Lung (tissue), 12 donors: Measurements from ENCODE around the gene ADORA1. TPM values are rescaled to one million over a fixed set of nuclear protein-coding genes. Genes with fewer than 3 reads are reported as not detected.
A peak's percentile ranks its signal among the peaks of the same experiment; 100 is the strongest.

Source experiments
- ATAC-seq: fragments of 200-7000 bp; cut with Tn5 transposase; one replicate; pipeline ENCODE4 v1.9.1; 2020; ENCODE audit warnings: moderate number of reproducible peaks; ENCODE audit not compliant: insufficient read depth, low FRiP score
- DNase-seq, 3 donors: peaks; one replicate each; pipeline ENCODE4 v3.0.0-alpha.2; 2013 to 2017
- H3K27ac ChIP-seq, 2 donors: one replicate each; pipeline ENCODE4 v1.5.1; 2013; ENCODE audit warnings: mild to moderate bottlenecking in 2 of 2, moderate library complexity in 2 of 2, control low read depth in 1 of 2, inconsistent platforms in 1 of 2, low read depth in 1 of 2, low read length in 1 of 2
- H3K27me3 ChIP-seq, 3 donors: one replicate each; pipeline ENCODE4 v1.5.1; 2013; ENCODE audit warnings: low read length in 2 of 3; ENCODE audit not compliant: control insufficient read depth in 3 of 3, insufficient read depth in 3 of 3
- H3K36me3 ChIP-seq, 4 donors: one replicate each; pipeline ENCODE4 v1.5.1; 2013; ENCODE audit warnings: low read length in 4 of 4, mild to moderate bottlenecking in 1 of 4, moderate library complexity in 1 of 4; ENCODE audit not compliant: control insufficient read depth in 4 of 4, insufficient read depth in 4 of 4
- H3K4me1 ChIP-seq, 5 donors: one replicate each; pipeline ENCODE4 v1.5.1; 2013; ENCODE audit warnings: low read length in 5 of 5, mild to moderate bottlenecking in 2 of 5, moderate library complexity in 1 of 5; ENCODE audit not compliant: control insufficient read depth in 5 of 5, insufficient read depth in 5 of 5
- H3K4me3 ChIP-seq: one replicate; pipeline ENCODE4 v1.5.1; 2013; ENCODE audit warnings: mild to moderate bottlenecking, control low read depth, moderate library complexity
- H3K9ac ChIP-seq, 2 donors: one replicate each; pipeline ENCODE4 v1.5.1; 2013; ENCODE audit warnings: low read length in 2 of 2, control low read depth in 1 of 2; ENCODE audit not compliant: insufficient read depth in 1 of 2
- H3K9me3 ChIP-seq, 4 donors: one replicate each; pipeline ENCODE4 v1.5.1; 2013; ENCODE audit warnings: low read length in 3 of 4, mild to moderate bottlenecking in 1 of 4, moderate library complexity in 1 of 4; ENCODE audit not compliant: control insufficient read depth in 4 of 4, insufficient read depth in 3 of 4
- WGBS, 2 donors: extraction: QIAGEN DNeasy Blood & Tissue Kit; methylation state at CpG; one replicate each; pipeline ENCODE4 v1.1.7; 2013; 5-methylcytosine and 5-hydroxymethylcytosine counted together
- polyA plus RNA-seq, 2 donors: library from polyadenylated mRNA; stranded (reverse); fragments of 200-250 nt; gene quantifications; one replicate each; pipeline ENCODE4 v1.2.1, GENCODE V29; 2013
- total RNA-seq, 2 donors: library from RNA; depleted of rRNA in 1 of 2; stranded (reverse); fragments of >200 nt in 1 of 2; gene quantifications; one replicate each; pipeline ENCODE4 v1.2.1, GENCODE V29; 2014 to 2021
- TF ChIP-seq, protein P1 (sequence below): IDR thresholded peaks from 2 replicates; pipeline ENCODE4 v1.5.1; 2012; ENCODE audit warnings: mild to moderate bottlenecking; ENCODE audit errors: control extremely low read depth, extremely low read depth
- donor health status: control.
- donor health status: control.
- donor health status: Bipolar disorder and iron deficiency.
- donor health status: healthy.
- donor health status: DM: yes; HTN: yes; CAD: no.

The ADORA1 gene
- total and polyA plus RNA-seq, 4 donors = 0.57 to 2.3 (median 0.79) TPM

DNA sequence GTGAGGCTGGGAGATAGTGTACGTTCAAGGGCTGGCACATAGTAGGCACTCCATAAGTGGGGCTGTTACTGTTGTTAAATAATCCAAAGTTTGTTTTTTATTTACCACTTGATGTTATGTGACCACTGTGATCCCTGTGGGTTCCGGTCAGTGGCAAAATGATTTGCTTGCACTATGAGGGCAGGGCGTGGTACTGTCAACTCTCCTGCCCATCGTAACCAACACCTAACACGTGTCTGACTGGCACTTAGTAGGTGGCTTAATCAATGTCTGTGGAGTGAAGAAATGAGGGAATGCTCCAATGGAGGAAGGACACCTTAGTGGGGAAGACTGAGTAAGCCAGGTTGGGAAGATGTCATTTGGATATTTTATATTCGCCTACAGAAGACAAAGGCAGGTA lies 14.6 kb downstream of the ADORA1 start:
- ATAC-seq (no peak), DNase-seq (no peak)
- TF ChIP-seq, protein P1, sequence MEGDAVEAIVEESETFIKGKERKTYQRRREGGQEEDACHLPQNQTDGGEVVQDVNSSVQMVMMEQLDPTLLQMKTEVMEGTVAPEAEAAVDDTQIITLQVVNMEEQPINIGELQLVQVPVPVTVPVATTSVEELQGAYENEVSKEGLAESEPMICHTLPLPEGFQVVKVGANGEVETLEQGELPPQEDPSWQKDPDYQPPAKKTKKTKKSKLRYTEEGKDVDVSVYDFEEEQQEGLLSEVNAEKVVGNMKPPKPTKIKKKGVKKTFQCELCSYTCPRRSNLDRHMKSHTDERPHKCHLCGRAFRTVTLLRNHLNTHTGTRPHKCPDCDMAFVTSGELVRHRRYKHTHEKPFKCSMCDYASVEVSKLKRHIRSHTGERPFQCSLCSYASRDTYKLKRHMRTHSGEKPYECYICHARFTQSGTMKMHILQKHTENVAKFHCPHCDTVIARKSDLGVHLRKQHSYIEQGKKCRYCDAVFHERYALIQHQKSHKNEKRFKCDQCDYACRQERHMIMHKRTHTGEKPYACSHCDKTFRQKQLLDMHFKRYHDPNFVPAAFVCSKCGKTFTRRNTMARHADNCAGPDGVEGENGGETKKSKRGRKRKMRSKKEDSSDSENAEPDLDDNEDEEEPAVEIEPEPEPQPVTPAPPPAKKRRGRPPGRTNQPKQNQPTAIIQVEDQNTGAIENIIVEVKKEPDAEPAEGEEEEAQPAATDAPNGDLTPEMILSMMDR = no peak
- H3K9me3 ChIP-seq = peaks cover 0 to 2% (median 0%) of the 10 kb centered on the region in 4 donors
- no peaks in the 10 kb centered on the region for H3K36me3 ChIP-seq
- H3K4me1 ChIP-seq = peaks cover 0 to 9% (median 3%) of the 10 kb centered on the region in 5 donors
- no peak overlapping the region for H3K9ac ChIP-seq
- WGBS, 2 donors = 91 to 96% methylated on average over 6 of the region's 6 CpGs
- no peak overlapping the region for H3K27ac ChIP-seq
- no peak overlapping the region for H3K4me3 ChIP-seq
- H3K27me3 ChIP-seq = peaks cover 0 to 2% (median 0%) of the 10 kb centered on the region in 3 donors

DNA sequence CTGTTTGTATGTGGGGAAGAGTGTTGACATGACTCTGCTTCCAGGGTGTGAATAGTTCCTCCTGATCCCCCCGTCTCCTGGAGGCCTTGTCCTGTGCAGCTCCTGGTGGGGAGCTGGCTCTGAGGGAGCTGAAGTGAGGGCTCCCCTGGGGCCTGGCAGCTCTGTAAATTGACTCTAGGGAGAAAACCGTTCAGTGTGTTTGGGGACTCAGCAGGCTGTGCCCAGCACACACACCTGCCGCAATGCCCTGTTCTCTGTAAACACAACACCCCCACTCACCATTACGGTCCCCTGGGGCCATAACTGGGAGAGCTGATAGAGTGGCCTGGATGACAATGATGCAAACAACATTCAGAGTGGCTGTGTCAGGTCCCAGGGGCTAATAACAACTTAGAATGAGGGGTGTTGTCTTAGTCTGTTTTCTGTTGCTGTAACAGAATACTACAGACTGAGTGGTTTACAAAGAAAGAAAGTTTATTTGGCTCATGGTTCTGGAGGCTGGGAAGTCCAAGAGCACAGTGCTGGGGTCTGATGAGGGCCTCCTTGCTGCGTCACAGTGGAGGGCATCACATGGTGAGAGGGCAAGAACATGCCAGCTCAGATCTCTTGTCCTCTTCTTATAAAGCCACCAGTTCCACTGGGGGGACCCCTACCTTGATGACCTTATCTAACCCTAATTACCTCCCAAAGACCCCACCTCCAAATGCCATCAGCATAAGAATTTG lies 15.3 kb downstream of the ADORA1 start:
- Histone ChIP-seq H3K9me3 (peaks cover 0 to 2% (median 0%) of the 10 kb centered on the region in 4 donors), H3K4me3 (no peak overlapping the region), H3K36me3 (no peaks in the 10 kb centered on the region), H3K4me1 (peaks cover 0 to 9% (median 3%) of the 10 kb centered on the region in 5 donors), H3K27me3 (peaks cover 0 to 2% (median 0%) of the 10 kb centered on the region in 3 donors), H3K27ac (no peak overlapping the region), H3K9ac (no peak overlapping the region)
- WGBS, 2 donors = 90 to 93% methylated on average over 5 of the region's 5 CpGs
- TF ChIP-seq, protein P1 = no peak
- ATAC-seq = no peak
- DNase-seq = no peak

DNA sequence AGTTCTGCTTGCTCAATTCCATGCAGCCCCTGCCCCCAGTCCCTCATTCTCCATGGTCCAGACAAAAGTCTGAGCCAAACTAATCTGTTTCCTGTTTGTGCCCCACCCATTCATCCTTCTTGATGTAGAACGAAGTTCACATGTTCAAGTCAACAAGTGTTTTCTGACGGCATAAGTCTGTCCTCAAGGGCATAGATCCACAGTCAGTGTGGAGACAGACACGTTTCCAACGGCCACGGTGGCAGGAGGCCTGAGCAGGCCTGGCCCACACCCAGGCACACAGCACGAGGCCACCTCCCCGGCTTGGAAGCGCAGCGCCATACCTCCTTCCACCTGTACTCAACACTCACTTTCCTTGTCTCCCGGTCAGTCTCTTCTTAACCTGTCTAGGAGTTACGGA lies 16.1 kb downstream of the ADORA1 start:
- peak in 1 of 3 donors; percentile 55 for DNase-seq

More for the DNA sequence above, 16.1 kb downstream of the ADORA1 start:
- WGBS, 2 donors = 75 to 77% methylated on average over 11 of the region's 11 CpGs
- H3K36me3 ChIP-seq = no peaks in the 10 kb centered on the region
- no peak overlapping the region for H3K4me3 ChIP-seq
- H3K9me3 ChIP-seq = peaks cover 0 to 2% (median 0%) of the 10 kb centered on the region in 4 donors
- H3K27me3 ChIP-seq = no peaks in the 10 kb centered on the region
- H3K9ac ChIP-seq = no peak overlapping the region
- TF ChIP-seq, protein P1 = no peak
- ATAC-seq = no peak
- H3K4me1 ChIP-seq = peaks cover 0 to 13% (median 3%) of the 10 kb centered on the region in 5 donors
- H3K27ac ChIP-seq = no peak overlapping the region
